Measurements from ENCODE around the gene ZNF345.
A peak's percentile ranks its signal among the peaks of the same experiment; 100 is the strongest.

The ZNF345 gene

DNA sequence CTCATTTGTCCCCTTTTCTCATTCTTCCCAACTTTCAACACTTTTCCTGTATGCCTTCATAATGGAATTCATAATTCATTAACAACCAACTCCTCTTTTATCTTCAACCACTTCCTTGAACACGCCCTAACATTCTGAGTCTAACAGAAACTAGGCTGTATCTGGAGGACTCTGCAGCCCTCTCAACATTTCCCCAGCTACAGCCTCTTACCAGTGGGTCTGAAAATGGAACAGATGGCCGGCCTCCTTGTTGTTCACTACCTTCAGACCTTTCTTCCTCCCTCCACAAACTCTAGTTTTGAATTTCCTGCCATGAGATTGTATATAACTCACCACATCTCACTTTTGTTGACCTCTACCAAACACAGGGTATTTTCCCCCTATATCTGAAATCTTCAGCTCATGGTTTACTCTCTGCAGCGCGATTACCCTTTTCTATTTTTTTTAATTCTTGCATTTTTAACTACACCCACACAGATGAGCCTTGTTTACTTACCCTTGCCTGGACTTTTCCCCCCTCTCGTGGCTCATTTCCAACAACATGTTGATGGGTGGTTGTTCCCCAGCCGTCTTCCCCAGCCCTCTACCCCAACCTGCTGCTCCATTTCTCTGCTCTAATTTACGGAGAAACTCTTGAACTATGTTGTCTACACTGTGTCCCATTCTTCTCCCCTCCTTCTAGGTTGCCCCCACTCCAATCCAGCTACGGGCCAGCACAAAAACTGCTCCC, 13.3 kb upstream of the ZNF345 start:
- no peak for DNase-seq (ENCODE audit: low read depth)
- TF ChIP-seq, protein P1, sequence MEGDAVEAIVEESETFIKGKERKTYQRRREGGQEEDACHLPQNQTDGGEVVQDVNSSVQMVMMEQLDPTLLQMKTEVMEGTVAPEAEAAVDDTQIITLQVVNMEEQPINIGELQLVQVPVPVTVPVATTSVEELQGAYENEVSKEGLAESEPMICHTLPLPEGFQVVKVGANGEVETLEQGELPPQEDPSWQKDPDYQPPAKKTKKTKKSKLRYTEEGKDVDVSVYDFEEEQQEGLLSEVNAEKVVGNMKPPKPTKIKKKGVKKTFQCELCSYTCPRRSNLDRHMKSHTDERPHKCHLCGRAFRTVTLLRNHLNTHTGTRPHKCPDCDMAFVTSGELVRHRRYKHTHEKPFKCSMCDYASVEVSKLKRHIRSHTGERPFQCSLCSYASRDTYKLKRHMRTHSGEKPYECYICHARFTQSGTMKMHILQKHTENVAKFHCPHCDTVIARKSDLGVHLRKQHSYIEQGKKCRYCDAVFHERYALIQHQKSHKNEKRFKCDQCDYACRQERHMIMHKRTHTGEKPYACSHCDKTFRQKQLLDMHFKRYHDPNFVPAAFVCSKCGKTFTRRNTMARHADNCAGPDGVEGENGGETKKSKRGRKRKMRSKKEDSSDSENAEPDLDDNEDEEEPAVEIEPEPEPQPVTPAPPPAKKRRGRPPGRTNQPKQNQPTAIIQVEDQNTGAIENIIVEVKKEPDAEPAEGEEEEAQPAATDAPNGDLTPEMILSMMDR (conservative IDR thresholded peaks at IDR 0.05; ENCODE audit: low read length), result no peak
- peak overlapping the region; percentile 88 for H3K4me3 ChIP-seq (ENCODE audit: low read length)

DNA sequence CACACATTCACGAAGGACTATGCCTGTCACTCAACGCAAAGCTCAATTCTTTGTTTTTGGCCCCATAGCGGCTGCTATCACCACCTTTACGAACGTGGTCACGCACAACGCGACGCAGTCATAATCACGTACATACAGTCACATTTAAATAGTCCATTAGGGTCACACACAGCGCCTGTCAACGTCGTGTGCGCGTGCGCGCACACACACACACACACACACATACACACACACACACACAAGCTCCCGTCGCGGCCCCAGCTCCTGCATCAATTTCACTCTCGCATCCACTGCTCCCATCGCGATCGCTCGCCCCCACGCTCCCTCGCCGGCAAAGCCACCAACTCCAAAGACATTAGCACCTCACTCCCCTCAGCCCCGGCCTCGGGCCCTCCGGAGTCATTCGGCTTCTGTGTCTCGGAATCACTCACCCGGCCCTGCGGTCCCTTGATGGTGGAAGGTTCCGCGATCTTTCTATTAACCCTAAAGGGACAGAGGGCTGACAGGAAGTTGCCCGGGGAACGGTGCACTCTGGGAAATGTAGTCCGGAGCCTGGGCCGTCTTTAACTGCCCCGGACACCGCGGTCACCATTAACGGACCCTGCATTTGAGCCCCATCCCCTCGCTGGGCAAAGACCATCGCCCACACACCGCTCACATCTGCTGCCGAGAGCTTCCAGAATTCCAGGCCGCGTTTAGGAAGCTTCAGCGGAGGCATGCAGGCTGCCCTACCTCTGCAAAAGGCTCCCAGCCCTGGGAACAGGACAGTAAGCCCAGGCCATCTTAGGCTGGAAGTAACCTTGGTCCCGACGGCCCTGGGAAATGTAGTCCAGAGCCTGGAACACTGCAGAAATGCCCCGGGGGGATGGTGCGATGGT, 12.5 kb upstream of the ZNF345 start, which contains the start of gene ZNF790:
Gene ZNF790 (minus strand): TSS at position 482 of the 878 bp plus-strand sequence. CDS start 12,768 bp downstream, outside the sequence.
- peak; percentile 92 for DNase-seq (ENCODE audit: low read depth)
- peak within 1 kb of the TSS; percentile 88 for H3K4me3 ChIP-seq (ENCODE audit: low read length)
- TF ChIP-seq, protein P1 (conservative IDR thresholded peaks at IDR 0.05; ENCODE audit: low read length), result no peak

DNA sequence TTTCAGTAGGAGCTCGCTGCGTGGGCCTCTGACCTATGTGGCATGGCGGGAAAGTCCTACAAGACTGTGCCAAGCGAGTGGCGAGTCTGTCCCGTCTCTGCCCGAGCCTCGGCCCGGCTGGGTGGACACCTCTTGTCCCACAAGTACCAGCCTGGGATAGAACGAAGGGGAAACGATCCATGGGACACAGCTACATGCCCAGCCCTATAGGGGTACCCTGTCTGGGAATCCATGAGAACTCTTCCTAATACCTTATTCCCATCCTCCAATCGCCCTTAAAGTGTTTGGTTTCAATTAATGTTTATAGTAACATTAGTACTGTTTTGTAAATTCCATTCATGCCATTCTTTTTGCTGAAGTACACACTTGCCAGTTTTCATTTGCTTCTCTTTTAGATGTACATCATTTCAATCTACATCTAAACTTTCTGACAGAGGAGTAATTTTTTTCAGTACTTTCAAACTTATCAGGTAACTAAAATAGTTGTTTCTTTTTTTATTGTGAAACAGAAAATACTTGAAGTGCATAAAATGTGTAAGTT, 11.8 kb upstream of the ZNF345 start:
- DNase-seq (ENCODE audit: low read depth), result peak; percentile 31
- H3K4me3 ChIP-seq (ENCODE audit: low read length), result peak overlapping the region; percentile 88

DNA sequence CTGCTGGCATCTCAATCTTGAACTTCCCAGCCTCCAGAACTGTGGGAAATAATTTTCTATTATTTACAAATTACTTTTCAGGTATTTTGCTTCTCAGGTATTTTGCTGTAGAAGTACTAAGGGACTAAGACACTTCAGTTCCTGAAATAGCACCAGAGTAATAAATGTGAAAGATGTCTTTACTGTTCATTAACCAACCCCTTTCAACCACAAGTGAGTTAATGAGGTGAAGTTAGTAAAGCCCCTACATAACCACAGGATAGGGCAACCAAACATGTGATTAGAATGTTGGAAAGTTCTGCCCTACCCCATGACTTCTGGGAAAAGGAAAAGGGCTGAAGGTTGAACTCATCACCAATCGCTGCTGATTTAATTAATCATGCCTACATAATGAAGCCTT, 2.7 kb upstream of the ZNF345 start:
- TF ChIP-seq, protein P1 (conservative IDR thresholded peaks at IDR 0.05; ENCODE audit: low read length), result no peak
- no peak overlapping the region for H3K4me3 ChIP-seq (ENCODE audit: low read length)
- DNase-seq (ENCODE audit: low read depth), result no peak

More for the DNA sequence above, 11.8 kb upstream of the ZNF345 start:
- TF ChIP-seq, protein P1 (conservative IDR thresholded peaks at IDR 0.05; ENCODE audit: low read length), result no peak

DNA sequence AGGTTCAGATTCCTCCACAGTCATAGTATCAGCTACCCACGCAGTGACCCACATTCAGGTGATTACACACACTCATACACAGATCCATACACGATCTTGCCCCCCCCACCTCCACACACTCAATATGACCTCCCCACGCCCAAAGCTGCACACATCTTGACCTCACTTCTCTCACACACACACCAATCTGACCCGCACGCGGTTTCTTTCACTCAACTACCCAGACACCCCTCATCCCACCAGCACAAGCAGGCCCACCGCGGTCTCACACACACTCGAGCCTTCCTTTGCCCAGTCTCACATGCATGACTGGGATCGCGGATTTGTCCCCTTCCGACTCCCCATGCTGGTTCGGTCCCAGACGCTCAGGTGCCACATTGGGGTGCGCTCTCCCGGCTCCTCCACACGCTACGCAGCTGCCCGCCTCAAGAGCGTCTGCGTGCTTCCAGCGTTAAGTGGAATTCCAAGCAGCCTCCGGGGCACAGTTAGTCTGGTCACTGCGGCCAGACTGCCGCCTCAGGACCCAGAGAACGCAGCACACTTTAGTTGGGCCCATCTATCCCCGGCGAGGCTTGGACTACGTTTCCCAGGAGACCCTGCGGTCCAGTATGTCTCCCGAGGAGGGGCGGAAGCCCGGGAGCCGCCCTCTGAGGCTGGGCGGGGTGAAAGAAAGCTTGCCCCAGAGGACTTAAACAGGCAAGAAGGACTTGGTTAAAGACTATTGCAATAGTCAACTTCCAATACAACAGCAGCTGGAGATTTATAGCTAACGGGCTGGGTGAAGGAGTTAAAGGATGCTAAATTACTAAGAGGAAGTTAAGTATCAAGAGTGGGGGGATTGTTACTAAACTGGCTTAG, 746 bp upstream of the ZNF345 start:
- TF ChIP-seq, protein P1 (conservative IDR thresholded peaks at IDR 0.05; ENCODE audit: low read length), result no peak
- H3K4me3 ChIP-seq (ENCODE audit: low read length), result peak overlapping the region; percentile 99
- peak; percentile 88 for DNase-seq (ENCODE audit: low read depth)

DNA sequence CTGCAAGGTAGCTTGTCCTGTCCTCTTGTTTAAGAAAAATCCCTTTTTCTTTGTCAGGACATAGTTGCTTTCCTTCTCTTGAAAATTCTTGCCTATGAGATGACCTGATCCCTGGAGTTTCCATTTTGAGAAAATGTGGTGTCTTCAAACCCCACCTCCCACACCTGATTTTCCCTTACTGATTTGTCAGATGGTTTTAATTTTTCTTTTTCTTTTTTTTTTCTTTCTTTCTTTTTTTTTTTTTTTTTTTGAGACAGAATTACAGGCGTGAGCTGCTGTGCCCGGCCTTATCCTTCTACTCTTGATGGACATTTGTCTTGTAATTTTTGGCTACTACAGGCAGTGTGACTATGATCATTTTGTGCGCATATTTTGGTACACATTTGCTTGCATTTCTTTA, 1.2 kb downstream of the ZNF345 start:
- peak overlapping the region; percentile 99 for H3K4me3 ChIP-seq (ENCODE audit: low read length)
- TF ChIP-seq, protein P1 (conservative IDR thresholded peaks at IDR 0.05; ENCODE audit: low read length), result no peak
- no peak for DNase-seq (ENCODE audit: low read depth)

All from AG10803 (cell line).